Keratinocyte (primary cell): ENCODE results near the gene RUSC1.

Source experiments
- EZH2 ChIP-seq: IDR thresholded peaks from one replicate; pipeline ENCODE4 v1.6.1; 2012; ENCODE audit warnings: inconsistent platforms, mild to moderate bottlenecking, low read length, moderate library complexity
- TF ChIP-seq, protein P1 (sequence below), 3 experiments: IDR thresholded peaks in 1 of 3; conservative IDR thresholded peaks in 1 of 3; optimal IDR thresholded peaks in 1 of 3; 2 replicates in 2 of 3; 3 replicates in 1 of 3; pipeline versions ENCODE3 to v1.5.1; 2011; ENCODE audit warnings: low read length in 3 of 3, mild to moderate bottlenecking in 3 of 3, moderate library complexity in 2 of 3, control low read depth in 1 of 3, inconsistent platforms in 1 of 3; ENCODE audit not compliant: insufficient read depth in 2 of 3; ENCODE audit errors: extremely low read depth in 1 of 3

DNA sequence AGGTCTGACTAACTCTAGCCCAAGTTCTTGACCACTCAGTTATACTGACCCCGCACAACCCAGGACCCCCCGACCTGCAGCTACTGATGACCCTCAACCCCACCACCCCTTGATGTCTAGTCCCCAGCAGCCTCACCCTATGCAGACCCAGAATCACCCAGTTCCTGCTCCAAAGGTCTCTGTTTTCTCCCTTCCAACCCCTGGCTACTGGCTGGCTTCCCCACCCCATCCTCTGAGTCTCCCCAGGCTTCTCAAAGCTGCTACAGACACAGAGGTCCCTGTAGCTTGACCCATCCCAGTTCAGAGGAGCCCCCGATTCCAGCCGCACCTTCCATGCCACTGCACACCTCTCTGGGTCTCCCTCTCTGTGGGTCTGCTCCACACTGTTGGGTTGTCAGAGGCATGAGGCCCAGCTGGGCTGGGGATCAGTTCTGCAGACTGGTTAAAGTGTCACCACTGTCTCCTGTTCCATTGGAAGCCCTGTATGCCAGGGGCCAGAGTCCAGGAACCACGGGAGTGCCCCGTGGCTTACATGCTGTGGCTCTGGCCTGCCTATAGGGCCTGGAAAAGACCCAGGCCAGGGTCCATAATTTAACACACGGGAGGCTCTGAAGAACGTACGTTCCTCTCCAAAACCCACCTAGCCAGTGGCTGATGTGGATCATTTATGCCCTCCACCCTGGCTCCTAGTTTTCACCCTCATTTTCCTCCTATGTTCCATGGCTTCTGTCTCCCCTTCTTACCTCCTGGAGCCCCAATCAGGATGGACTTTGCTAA lies 20.0 kb upstream of the RUSC1 start:
- no peak for TF ChIP-seq EZH2
- TF ChIP-seq, protein P1, sequence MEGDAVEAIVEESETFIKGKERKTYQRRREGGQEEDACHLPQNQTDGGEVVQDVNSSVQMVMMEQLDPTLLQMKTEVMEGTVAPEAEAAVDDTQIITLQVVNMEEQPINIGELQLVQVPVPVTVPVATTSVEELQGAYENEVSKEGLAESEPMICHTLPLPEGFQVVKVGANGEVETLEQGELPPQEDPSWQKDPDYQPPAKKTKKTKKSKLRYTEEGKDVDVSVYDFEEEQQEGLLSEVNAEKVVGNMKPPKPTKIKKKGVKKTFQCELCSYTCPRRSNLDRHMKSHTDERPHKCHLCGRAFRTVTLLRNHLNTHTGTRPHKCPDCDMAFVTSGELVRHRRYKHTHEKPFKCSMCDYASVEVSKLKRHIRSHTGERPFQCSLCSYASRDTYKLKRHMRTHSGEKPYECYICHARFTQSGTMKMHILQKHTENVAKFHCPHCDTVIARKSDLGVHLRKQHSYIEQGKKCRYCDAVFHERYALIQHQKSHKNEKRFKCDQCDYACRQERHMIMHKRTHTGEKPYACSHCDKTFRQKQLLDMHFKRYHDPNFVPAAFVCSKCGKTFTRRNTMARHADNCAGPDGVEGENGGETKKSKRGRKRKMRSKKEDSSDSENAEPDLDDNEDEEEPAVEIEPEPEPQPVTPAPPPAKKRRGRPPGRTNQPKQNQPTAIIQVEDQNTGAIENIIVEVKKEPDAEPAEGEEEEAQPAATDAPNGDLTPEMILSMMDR (optimal IDR thresholded peaks at IDR 0.05 in 1 of 3, IDR thresholded peaks at IDR 0.05 in 1 of 3, conservative IDR thresholded peaks at IDR 0.05 in 1 of 3; ENCODE audit: extremely low read depth in 1 of 3, insufficient read depth in 2 of 3, low read length in 3 of 3), result no peak
